Erythroblast (primary cell): ENCODE data around the gene ABCA5.

Experiments
- GATA1 ChIP-seq: IDR thresholded peaks from 2 replicates; pipeline ENCODE4 v1.6.1; 2011; ENCODE audit warnings: low read depth, mild to moderate bottlenecking, control low read depth, low read length, moderate library complexity
- POLR2A ChIP-seq: IDR thresholded peaks from 2 replicates; pipeline ENCODE4 v1.6.1; 2011; ENCODE audit warnings: mild to moderate bottlenecking, low read length

DNA sequence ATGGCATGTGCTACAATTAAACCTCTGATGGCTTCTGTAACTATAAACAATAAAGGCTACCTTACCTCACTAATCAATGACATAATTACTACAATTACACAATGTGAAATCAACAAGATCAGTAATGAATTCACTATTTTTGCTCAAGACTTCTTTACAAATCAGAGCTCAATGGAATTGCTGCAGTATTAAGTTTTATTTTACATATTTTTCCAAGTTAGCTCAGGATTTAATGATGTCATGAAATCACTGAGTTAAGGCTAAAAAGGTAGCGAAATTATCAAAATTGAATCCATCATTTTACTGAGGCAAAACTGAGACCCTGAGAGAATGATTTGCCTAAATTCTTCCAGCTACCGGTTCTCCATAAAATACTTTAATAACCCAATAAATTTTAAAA is 21.8 kb downstream of the ABCA5 start:
- TF ChIP-seq POLR2A (no peak), GATA1 (no peak)
